ENCODE data around the gene SMAD3.

DNA sequence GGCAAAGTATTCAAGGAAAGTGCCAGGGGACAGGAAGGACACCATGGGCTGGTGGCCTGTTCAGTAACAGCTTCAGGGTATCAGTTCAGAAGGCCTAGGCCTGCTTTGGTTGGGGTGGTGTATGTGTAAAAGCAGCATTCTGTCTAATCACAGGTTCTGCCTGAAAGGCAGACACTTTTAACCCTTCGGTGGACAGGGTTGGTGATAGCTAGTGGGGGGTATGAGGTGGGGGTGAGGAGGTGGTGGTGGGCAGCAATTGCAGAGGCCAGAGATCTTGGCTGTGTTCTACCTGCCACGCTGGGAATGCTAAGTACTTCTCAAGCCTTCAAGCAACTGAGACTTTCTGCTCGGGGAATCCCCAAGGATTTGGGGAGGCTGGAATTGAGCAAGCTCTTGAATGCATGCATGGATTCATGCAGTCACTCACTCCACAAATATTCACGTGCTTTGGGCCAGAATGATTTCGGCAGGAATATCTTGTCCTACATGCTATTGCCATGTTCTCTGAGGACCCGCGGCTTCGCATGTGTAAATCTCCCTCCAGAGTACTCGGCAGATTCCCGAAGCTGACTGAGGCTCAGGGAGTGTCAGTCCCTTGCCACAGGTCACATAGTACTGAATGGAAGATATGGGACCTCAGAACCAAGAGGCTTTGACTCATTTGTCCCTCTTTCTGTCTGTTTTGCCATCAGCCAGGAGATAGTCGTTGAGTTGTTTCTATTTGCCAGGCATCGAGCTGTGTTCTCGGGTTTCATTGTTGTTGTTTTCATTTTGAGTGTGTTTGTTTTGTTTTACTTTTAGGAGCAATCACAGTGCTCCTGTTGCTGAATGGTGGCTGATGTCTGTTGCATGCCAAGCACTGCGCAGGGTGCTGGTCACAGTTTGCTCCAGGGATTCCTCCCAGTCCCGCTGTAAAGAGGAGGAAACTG, 65.5 kb downstream of the SMAD3 start:
- no peak for TF ChIP-seq CTCF (conservative IDR thresholded peaks at IDR 0.05 in 1 of 2, IDR thresholded peaks at IDR 0.05 in 1 of 2; ENCODE audit: extremely low read depth in 1 of 2, insufficient read depth in 1 of 2, low read depth in 1 of 2, low read length in 2 of 2)
- no peak for TF ChIP-seq EZH2 (IDR thresholded peaks at IDR 0.05; ENCODE audit: borderline replicate concordance, low read length)
